ENCODE data around the gene LIN28B.

Gene LIN28B

DNA sequence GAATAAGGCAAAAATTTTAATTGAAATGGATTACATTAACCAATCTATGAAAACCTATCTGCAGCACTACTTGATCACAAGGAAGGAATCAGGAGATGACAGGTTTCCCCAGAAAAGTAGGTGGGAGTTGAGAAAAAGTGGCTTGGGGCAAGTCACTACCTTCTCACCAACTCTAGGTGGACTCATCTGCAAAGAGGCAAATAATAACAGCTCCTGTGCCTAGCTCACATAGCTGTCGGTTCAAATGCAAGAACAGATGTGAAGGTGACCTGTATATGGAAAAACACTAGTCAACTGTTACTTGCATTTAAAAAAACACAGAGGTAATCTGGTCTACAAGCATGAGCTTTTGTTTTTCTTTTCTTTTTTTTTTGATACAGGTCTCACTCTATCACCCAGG lies 155.7 kb downstream of the LIN28B start:
- no peak for DNase-seq

DNA sequence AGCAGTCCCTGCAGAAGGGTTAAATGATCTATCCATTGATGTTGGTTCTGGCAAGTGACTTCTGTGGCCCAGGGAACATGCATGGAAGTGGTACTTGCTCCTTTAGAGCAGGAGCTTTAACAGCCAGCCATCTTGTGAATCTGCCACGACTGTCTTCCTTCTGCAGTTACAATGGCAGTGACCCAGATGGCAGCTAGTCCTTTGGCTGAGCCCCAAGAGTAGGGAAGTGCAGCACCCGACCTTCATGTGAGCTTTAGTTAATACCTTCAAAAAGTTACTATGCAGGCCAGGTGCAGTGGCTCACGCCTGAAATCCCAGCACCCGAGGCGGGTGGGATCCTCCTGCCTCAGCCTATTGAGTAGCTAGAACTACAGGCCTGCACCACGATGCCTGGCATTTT lies 156.5 kb downstream of the LIN28B start:
- no peak for DNase-seq

- no peak for DNase-seq
These were observed 159.2 kb downstream of the LIN28B start for GRCh38 chr6:105116150-105116549.

GRCh38 chr6:105120570-105120969 lies 163.7 kb downstream of the LIN28B start:
- no peak for DNase-seq

DNA sequence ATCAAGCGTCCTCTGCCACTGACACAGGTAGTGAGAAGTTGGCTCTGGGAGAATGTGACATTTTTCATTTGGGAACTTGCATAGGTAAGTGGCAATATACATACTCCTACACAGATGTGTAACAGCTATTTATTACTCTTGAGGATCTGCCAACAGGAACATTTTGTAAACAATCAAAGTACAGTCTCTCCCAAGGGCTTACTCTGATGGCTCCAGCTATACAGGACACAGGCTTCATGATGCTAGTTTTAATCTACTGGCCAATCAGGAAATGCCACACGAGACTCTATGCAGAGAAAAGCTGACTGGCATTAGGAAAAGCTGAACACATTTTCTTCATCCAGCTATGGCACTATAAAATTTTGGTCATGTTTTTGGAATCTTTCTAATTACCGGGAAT lies 165.1 kb downstream of the LIN28B start:
- no peak for DNase-seq

- no peak for DNase-seq
These were observed 165.8 kb downstream of the LIN28B start for GRCh38 chr6:105122717-105123116.
